ENCODE results near the gene MRPL37. TPM values are rescaled to one million over a fixed set of nuclear protein-coding genes. Genes with fewer than 3 reads are reported as not detected.

The MRPL37 gene
- total and polyA plus RNA-seq, 2 donors (not counting 3 experiments of a cell fraction or from before 2014, with no cell fraction given): 45.0 to 109 TPM

DNA sequence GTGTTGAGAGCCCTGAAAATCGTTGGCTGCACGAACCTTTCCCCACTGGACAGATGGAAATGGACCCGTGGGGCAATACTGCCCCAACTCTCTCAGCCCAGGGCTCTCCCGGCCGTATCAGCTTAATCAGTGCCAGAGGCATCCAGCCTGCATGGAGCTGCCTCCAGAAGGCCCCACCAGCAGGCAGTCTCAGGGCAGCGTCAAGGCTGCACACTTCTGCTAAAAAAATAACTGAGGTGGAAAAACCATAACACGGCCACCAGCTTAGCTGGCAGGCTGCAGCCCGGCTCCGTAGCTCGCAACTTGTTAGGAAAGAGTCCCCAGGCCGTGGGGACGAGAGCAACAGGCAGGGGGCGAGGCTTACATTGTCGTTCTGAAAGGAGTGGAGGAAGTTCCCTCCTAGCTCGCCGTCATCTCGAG lies 27.9 kb downstream of the MRPL37 start:
- POLR2A ChIA-PET: no interaction called here
- dilution Hi-C loops (cut with MboI; ENCODE audit: extremely low pct_ligation_motif_present, low sequenced_read_pairs): no loop called here
- FAIRE-seq: no peak
- TF ChIP-seq GATA2 (IDR thresholded peaks at IDR 0.05; ENCODE audit: insufficient read depth, insufficient read length, low read depth, low read length) (no peak), POLR2AphosphoS5 (IDR thresholded peaks at IDR 0.05; ENCODE audit: insufficient read depth, low read depth, low read length) (no peak)
- H3K4me2 ChIP-seq (ENCODE audit: insufficient read depth, low read length): no peak overlapping the region
- CTCF ChIA-PET: interaction anchor here (0.9 to 2.2 kb wide), 3 partner anchors 14 to 262 kb away, joined by 3 to 6 read pairs (median 3); no protein-coding TSS in a partner anchor
- H3K9me1 ChIP-seq (replicated peaks; ENCODE audit: control insufficient read depth, extremely low read depth, insufficient read depth, low read length): no peaks in the 10 kb centered on the region
- no peak overlapping the region for H2AFZ ChIP-seq (ENCODE audit: low read depth, low read length)
- H4K20me1 ChIP-seq (replicated peaks; ENCODE audit: control insufficient read depth, extremely low read depth, insufficient read depth, low read length): no peaks in the 10 kb centered on the region
- H3K9me3 ChIP-seq (replicated peaks; ENCODE audit: control insufficient read depth, insufficient read depth, low read length): no peaks in the 10 kb centered on the region
- H3K79me2 ChIP-seq (ENCODE audit: control insufficient read depth, insufficient read depth, low read length): no peaks in the 10 kb centered on the region
- no peaks in the 10 kb centered on the region for H3K4me1 ChIP-seq (ENCODE audit: control insufficient read depth, extremely low read depth, insufficient read depth, low read length)
- no peak for DNase-seq (ENCODE audit: low read depth, low spot score)
- H3K36me3 ChIP-seq (ENCODE audit: control insufficient read depth in 2 of 2, extremely low read depth in 1 of 2, insufficient read depth in 2 of 2, low read length in 2 of 2): peaks cover 3 to 8% of the 10 kb centered on the region in 2 experiments
- no peak overlapping the region for H3K9ac ChIP-seq (replicated peaks; ENCODE audit: extremely low read depth, insufficient read depth, low read length)
- H3K4me3 ChIP-seq (replicated peaks in 1 of 3; ENCODE audit: insufficient read depth in 1 of 3, low read depth in 1 of 3, low read length in 3 of 3): no peak overlapping the region
- no peak overlapping the region for H3K27ac ChIP-seq (ENCODE audit: insufficient read depth, low read depth, low read length)
- no TSS peak for BruUV-seq (replicated peaks)
- intact Hi-C loops (cut with micrococcal nuclease): no loop called here
- H3K27me3 ChIP-seq (ENCODE audit: control insufficient read depth in 2 of 2, insufficient read depth in 2 of 2, low read length in 2 of 2): no peaks in the 10 kb centered on the region

GRCh38 chr1:54228638-54229079 lies 28.7 kb downstream of the MRPL37 start:
- H2AFZ ChIP-seq (ENCODE audit: low read depth, low read length): no peak overlapping the region
- intact Hi-C loops (cut with micrococcal nuclease) (no loop called here), dilution Hi-C loops (cut with MboI; ENCODE audit: extremely low pct_ligation_motif_present, low sequenced_read_pairs) (no loop called here)
- H3K9ac ChIP-seq (replicated peaks; ENCODE audit: extremely low read depth, insufficient read depth, low read length): no peak overlapping the region
- no peaks in the 10 kb centered on the region for H3K79me2 ChIP-seq (ENCODE audit: control insufficient read depth, insufficient read depth, low read length)
- no peaks in the 10 kb centered on the region for H3K4me1 ChIP-seq (ENCODE audit: control insufficient read depth, extremely low read depth, insufficient read depth, low read length)
- ChIA-PET CTCF (interaction anchor here (1.3 to 2.1 kb wide), 3 partner anchors 9 to 261 kb away, joined by 3 to 8 read pairs (median 5); no protein-coding TSS in a partner anchor), POLR2A (no interaction called here)
- H3K9me3 ChIP-seq (replicated peaks; ENCODE audit: control insufficient read depth, insufficient read depth, low read length): no peaks in the 10 kb centered on the region
- no peaks in the 10 kb centered on the region for H4K20me1 ChIP-seq (replicated peaks; ENCODE audit: control insufficient read depth, extremely low read depth, insufficient read depth, low read length)
- no TSS peak for BruUV-seq (replicated peaks)
- H3K4me3 ChIP-seq (replicated peaks in 1 of 3; ENCODE audit: insufficient read depth in 1 of 3, low read depth in 1 of 3, low read length in 3 of 3): no peak overlapping the region
- peaks cover 3 to 8% of the 10 kb centered on the region in 2 experiments for H3K36me3 ChIP-seq (ENCODE audit: control insufficient read depth in 2 of 2, extremely low read depth in 1 of 2, insufficient read depth in 2 of 2, low read length in 2 of 2)
- no peaks in the 10 kb centered on the region for H3K27me3 ChIP-seq (ENCODE audit: control insufficient read depth in 2 of 2, insufficient read depth in 2 of 2, low read length in 2 of 2)
- FAIRE-seq: no peak
- H3K9me1 ChIP-seq (replicated peaks; ENCODE audit: control insufficient read depth, extremely low read depth, insufficient read depth, low read length): no peaks in the 10 kb centered on the region
- no peak overlapping the region for H3K27ac ChIP-seq (ENCODE audit: insufficient read depth, low read depth, low read length)
- TF ChIP-seq GATA2 (IDR thresholded peaks at IDR 0.05; ENCODE audit: insufficient read depth, insufficient read length, low read depth, low read length): no peak
- TF ChIP-seq POLR2AphosphoS5 (IDR thresholded peaks at IDR 0.05; ENCODE audit: insufficient read depth, low read depth, low read length): no peak
- no peak for TF ChIP-seq EZH2 (IDR thresholded peaks at IDR 0.05; ENCODE audit: borderline replicate concordance, low read depth, low read length, severe bottlenecking)
- TF ChIP-seq POLR2A (IDR thresholded peaks at IDR 0.05; ENCODE audit: low read depth, low read length): no peak
- TF ChIP-seq, protein P1, sequence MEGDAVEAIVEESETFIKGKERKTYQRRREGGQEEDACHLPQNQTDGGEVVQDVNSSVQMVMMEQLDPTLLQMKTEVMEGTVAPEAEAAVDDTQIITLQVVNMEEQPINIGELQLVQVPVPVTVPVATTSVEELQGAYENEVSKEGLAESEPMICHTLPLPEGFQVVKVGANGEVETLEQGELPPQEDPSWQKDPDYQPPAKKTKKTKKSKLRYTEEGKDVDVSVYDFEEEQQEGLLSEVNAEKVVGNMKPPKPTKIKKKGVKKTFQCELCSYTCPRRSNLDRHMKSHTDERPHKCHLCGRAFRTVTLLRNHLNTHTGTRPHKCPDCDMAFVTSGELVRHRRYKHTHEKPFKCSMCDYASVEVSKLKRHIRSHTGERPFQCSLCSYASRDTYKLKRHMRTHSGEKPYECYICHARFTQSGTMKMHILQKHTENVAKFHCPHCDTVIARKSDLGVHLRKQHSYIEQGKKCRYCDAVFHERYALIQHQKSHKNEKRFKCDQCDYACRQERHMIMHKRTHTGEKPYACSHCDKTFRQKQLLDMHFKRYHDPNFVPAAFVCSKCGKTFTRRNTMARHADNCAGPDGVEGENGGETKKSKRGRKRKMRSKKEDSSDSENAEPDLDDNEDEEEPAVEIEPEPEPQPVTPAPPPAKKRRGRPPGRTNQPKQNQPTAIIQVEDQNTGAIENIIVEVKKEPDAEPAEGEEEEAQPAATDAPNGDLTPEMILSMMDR (IDR thresholded peaks at IDR 0.05; ENCODE audit: extremely low read depth in 1 of 2, insufficient read depth in 1 of 2, low read depth in 1 of 2, low read length in 2 of 2): no peak
- no peak for TF ChIP-seq MYC (IDR thresholded peaks at IDR 0.05; ENCODE audit: low read depth, low read length)
- no peak for TF ChIP-seq MAX (IDR thresholded peaks at IDR 0.05; ENCODE audit: insufficient read depth, insufficient read length)
- TF ChIP-seq JUN (IDR thresholded peaks at IDR 0.05; ENCODE audit: borderline replicate concordance, insufficient read depth, insufficient read length, low read depth): no peak
- TF ChIP-seq FOS (IDR thresholded peaks at IDR 0.05; ENCODE audit: borderline replicate concordance, insufficient read depth, low read length): no peak
- no peak overlapping the region for H3K4me2 ChIP-seq (ENCODE audit: insufficient read depth, low read length)
- DNase-seq (ENCODE audit: low read depth, low spot score): no peak

Data from endothelial cell of umbilical vein (primary cell).